Body of pancreas (tissue), 4 donors: ENCODE results near the gene TMEM117.

Experiments
- CTCF ChIP-seq, 7 experiments: fragments of 450-650 bp in 4 of 7; fragments of 200-600 bp in 3 of 7; sonication (generic) in 3 of 7; IDR thresholded peaks; one replicate each; pipeline ENCODE4 v1.5.1; 2016 to 2019; ENCODE audit warnings: antibody characterized with exemption in 7 of 7
- POLR2A ChIP-seq, 3 donors: fragments of 450-650 bp; IDR thresholded peaks; one replicate each; pipeline ENCODE4 v1.6.1; 2016; ENCODE audit warnings: antibody characterized with exemption in 3 of 3, mild to moderate bottlenecking in 2 of 3

GRCh38 chr12:44114906-44115305 lies 279.0 kb downstream of the TMEM117 start:
- no peak for TF ChIP-seq CTCF (IDR thresholded peaks at IDR 0.05)
- TF ChIP-seq POLR2A (IDR thresholded peaks at IDR 0.05) = no peak
